OCI-LY7 (cell line): Measurements from ENCODE around the gene SALL2. TPM values are rescaled to one million over a fixed set of nuclear protein-coding genes. Genes with fewer than 3 reads are reported as not detected.
A peak's percentile ranks its signal among the peaks of the same experiment; 100 is the strongest.

ENCODE experiments used
- BruUV-seq: library from RNA; stranded (reverse); fragments of 400-500 nt; replicated peaks from 2 replicates; lab custom pipeline; 2021; lab: Mats Ljungman, UMichigan
- CTCF ChIA-PET: fragments of 300-600 bp; sonication (Branson Sonifier 250); formaldehyde crosslinking; loops from one replicate; lab custom pipeline; 2022; ENCODE audit warnings: antibody characterized with exemption; ENCODE audit not compliant: unreplicated experiment; lab: Charles Lee
- POLR2A ChIA-PET: fragments of 300-600 bp; sonication (Branson Sonifier 250); formaldehyde crosslinking; loops from one replicate; lab custom pipeline; 2022; ENCODE audit warnings: antibody characterized with exemption; lab: Charles Lee
- DNase-seq: peaks from one replicate; pipeline ENCODE4 v3.0.0-alpha.2; 2015; ENCODE audit warnings: low spot score
- H2AFZ ChIP-seq: fragments of 200-600 bp; sonication (generic), shearing (Covaris generic); 2 replicates; pipeline ENCODE4 v1.6.1; 2014; ENCODE audit warnings: mild to moderate bottlenecking, antibody characterized with exemption, low read length, moderate library complexity
- H3K27ac ChIP-seq: fragments of 200-600 bp; sonication (generic); 2 replicates; pipeline ENCODE4 v1.5.1; 2014; ENCODE audit warnings: mixed run types, low read depth, mild to moderate bottlenecking, moderate library complexity, low read length, inconsistent platforms; ENCODE audit not compliant: poor library complexity, severe bottlenecking
- H3K36me3 ChIP-seq: fragments of 200-600 bp; sonication (generic); 2 replicates; pipeline ENCODE4 v1.6.1; 2014; ENCODE audit warnings: mild to moderate bottlenecking, antibody characterized with exemption, low read length, moderate library complexity, mixed read lengths; ENCODE audit not compliant: insufficient read depth
- H3K4me1 ChIP-seq: fragments of 200-600 bp; sonication (generic); 2 replicates; pipeline ENCODE4 v1.5.1; 2014; ENCODE audit warnings: mild to moderate bottlenecking, low read length; ENCODE audit not compliant: insufficient read depth, poor library complexity, severe bottlenecking
- H3K4me2 ChIP-seq: fragments of 200-600 bp; sonication (generic); 2 replicates; pipeline ENCODE4 v1.6.1; 2014; ENCODE audit warnings: mild to moderate bottlenecking, low read length
- H3K4me3 ChIP-seq: fragments of 200-600 bp; sonication (generic); 2 replicates; pipeline ENCODE4 v1.5.1; 2014; ENCODE audit warnings: mild to moderate bottlenecking, low read depth, low read length; ENCODE audit not compliant: poor library complexity, severe bottlenecking
- H3K79me2 ChIP-seq: fragments of 200-600 bp; sonication (generic); 2 replicates; pipeline ENCODE4 v1.6.1; 2016; ENCODE audit warnings: low read depth, mild to moderate bottlenecking, low read length, moderate library complexity, mixed read lengths; ENCODE audit not compliant: insufficient read depth
- H3K9me2 ChIP-seq: fragments of 200-600 bp; sonication (generic); 2 replicates; pipeline ENCODE4 v1.6.1; 2016; ENCODE audit warnings: mild to moderate bottlenecking, low read length, mixed read lengths; ENCODE audit not compliant: insufficient read depth
- H3K9me3 ChIP-seq: fragments of 200-600 bp; sonication (generic); 2 replicates; pipeline ENCODE4 v1.6.1; 2014; ENCODE audit warnings: mild to moderate bottlenecking, mixed run types, low read length, mixed read lengths
- H4K20me1 ChIP-seq: fragments of 200-600 bp; sonication (generic); 2 replicates; pipeline ENCODE4 v1.6.1; 2014; ENCODE audit warnings: mild to moderate bottlenecking, antibody characterized with exemption, low read length, moderate library complexity, mixed read lengths; ENCODE audit not compliant: insufficient read depth
- EZH2phosphoT487 ChIP-seq: fragments of 200-600 bp; sonication (generic); IDR thresholded peaks from 2 replicates; pipeline ENCODE4 v1.6.1; 2018; ENCODE audit warnings: low read depth, borderline replicate concordance, mild to moderate bottlenecking, mixed run types, antibody characterized with exemption, low read length, moderate library complexity, mixed read lengths
- intact Hi-C: fragments of 100-400 bp; cut with micrococcal nuclease; formaldehyde crosslinking; loops from one replicate; pipeline ENCODE4 v1.10.0; 2022; ENCODE audit not compliant: unreplicated experiment
- total RNA-seq, 2 experiments: library from RNA; depleted of rRNA in 1 of 2; stranded (reverse); fragments of >200 nt in 1 of 2; shearing (Covaris generic) in 1 of 2; gene quantifications; 2 replicates each; pipeline ENCODE4 v1.2.3, GENCODE V29; 2014 to 2022
- TF ChIP-seq, protein P1 (sequence below): fragments of 200-600 bp; sonication (generic); conservative IDR thresholded peaks from 2 replicates; pipeline ENCODE4 v1.5.1; 2014; ENCODE audit warnings: mild to moderate bottlenecking, antibody characterized with exemption, low read length, moderate library complexity, mixed read lengths

SALL2 gene
- total RNA-seq, 2 experiments from 2014 or later = 8.2 to 15.9 TPM

DNA sequence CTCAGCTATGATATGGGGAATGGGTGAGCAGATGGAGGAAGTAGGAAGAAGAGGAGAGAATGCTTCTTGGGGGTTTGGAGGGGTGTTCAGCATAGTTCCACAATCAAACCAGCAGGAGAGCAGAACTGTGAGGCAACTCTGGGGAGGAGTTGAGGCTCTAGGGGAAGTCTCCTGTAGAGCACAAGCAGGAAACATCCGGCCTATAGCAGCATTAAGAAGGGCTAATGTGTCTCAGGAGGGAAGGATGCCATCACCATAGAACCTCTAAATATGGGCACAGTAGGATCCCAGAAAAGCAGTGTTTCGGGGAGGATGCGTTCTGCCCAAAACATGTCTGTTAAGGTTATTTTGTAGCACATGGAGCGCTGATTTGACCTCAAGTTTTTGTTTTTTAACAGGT, 8.4 kb upstream of the SALL2 start:
- no peak overlapping the region for H3K27ac ChIP-seq
- H3K4me3 ChIP-seq = no peak overlapping the region
- CTCF ChIA-PET = interaction anchor here (0.8 kb wide), 1 partner anchor 36 kb away, joined by 4 read pairs; no protein-coding TSS in a partner anchor
- no peak for TF ChIP-seq EZH2phosphoT487
- TF ChIP-seq, protein P1, sequence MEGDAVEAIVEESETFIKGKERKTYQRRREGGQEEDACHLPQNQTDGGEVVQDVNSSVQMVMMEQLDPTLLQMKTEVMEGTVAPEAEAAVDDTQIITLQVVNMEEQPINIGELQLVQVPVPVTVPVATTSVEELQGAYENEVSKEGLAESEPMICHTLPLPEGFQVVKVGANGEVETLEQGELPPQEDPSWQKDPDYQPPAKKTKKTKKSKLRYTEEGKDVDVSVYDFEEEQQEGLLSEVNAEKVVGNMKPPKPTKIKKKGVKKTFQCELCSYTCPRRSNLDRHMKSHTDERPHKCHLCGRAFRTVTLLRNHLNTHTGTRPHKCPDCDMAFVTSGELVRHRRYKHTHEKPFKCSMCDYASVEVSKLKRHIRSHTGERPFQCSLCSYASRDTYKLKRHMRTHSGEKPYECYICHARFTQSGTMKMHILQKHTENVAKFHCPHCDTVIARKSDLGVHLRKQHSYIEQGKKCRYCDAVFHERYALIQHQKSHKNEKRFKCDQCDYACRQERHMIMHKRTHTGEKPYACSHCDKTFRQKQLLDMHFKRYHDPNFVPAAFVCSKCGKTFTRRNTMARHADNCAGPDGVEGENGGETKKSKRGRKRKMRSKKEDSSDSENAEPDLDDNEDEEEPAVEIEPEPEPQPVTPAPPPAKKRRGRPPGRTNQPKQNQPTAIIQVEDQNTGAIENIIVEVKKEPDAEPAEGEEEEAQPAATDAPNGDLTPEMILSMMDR = no peak
- intact Hi-C loops = no loop called here
- DNase-seq = peak; percentile 51
- H2AFZ ChIP-seq = peak overlapping the region; percentile 40; the same call in 1 of the 2 replicates
- BruUV-seq = no TSS peak
- H3K36me3 ChIP-seq = no peaks in the 10 kb centered on the region
- POLR2A ChIA-PET = interaction anchor here (0.9 to 1.1 kb wide), 3 partner anchors 9 to 23 kb away, joined by 3 to 9 read pairs (median 3); partner anchors contain the start of genes METTL3 and SALL2
- no peaks in the 10 kb centered on the region for H3K79me2 ChIP-seq
- H3K4me1 ChIP-seq = peaks cover 27% of the 10 kb centered on the region
- no peaks in the 10 kb centered on the region for H4K20me1 ChIP-seq
- no peaks in the 10 kb centered on the region for H3K9me2 ChIP-seq
- 0 out of 2 replicates have a peak overlapping the region, but pooled peaks have one; percentile 1 for H3K4me2 ChIP-seq
- no peaks in the 10 kb centered on the region for H3K9me3 ChIP-seq

DNA sequence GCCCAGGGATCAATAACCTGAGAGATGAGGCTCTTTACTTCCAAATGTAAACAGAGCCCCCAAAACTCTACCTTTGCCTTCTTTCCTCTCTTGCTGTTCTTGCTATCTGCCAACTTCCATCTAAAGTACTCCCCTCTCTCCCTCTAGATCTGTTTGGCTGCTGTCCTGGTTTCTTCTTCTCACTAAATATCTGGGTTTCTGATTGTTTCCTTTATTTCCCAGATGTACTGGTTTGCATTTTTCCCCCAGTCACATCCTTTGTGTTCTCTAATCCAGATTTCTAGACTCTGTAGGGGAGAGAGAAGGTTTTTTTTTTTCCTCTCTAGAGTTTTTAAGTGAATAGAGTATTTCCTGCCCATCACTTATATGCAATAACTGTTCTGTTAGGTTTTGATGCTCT, 7.1 kb upstream of the SALL2 start:
- Histone ChIP-seq H3K4me1 (peaks cover 40% of the 10 kb centered on the region), H3K4me2 (no peak overlapping the region), H4K20me1 (no peaks in the 10 kb centered on the region), H3K27ac (no peak overlapping the region), H3K9me2 (no peaks in the 10 kb centered on the region), H3K79me2 (no peaks in the 10 kb centered on the region), H2AFZ (0 out of 2 replicates have a peak overlapping the region, but pooled peaks have one; percentile 14), H3K36me3 (no peaks in the 10 kb centered on the region), H3K9me3 (no peaks in the 10 kb centered on the region), H3K4me3 (no peak overlapping the region)
- TF ChIP-seq EZH2phosphoT487 = no peak
- no peak for DNase-seq
- ChIA-PET CTCF (no interaction called here), POLR2A (no interaction called here)
- intact Hi-C loops = no loop called here
- no TSS peak for BruUV-seq

DNA sequence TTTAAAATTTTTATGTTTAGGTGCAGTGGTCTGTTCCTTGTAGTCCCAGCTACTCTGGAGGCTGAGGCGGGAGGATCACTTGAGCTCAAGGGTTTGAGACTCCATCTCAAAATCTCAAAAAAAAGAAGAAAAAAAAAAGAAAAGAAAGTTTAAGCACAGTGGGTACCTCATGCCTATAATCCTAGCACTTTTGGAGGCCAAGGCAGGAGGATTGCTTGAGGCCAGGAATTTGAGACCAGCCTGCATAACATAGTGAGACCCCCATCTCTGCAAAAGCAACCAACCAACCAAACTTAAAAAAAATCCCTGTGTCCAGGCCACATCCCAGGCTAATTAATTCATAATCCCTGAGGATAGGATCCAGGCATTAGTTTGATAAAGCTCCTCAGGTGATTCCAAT, 3.4 kb upstream of the SALL2 start:
- CTCF ChIA-PET = no interaction called here
- no TSS peak for BruUV-seq
- H3K4me2 ChIP-seq = peak overlapping the region; percentile 65

More for the DNA sequence above, 3.4 kb upstream of the SALL2 start:
- Histone ChIP-seq H3K9me3 (no peaks in the 10 kb centered on the region), H3K27ac (peak overlapping the region; percentile 61), H3K36me3 (no peaks in the 10 kb centered on the region), H3K4me3 (peak overlapping the region; percentile 19), H3K4me1 (peaks cover 56% of the 10 kb centered on the region), H4K20me1 (no peaks in the 10 kb centered on the region), H3K79me2 (no peaks in the 10 kb centered on the region), H2AFZ (peak overlapping the region; percentile 74; the same call in 1 of the 2 replicates), H3K9me2 (no peaks in the 10 kb centered on the region)
- intact Hi-C loops = no loop called here
- TF ChIP-seq EZH2phosphoT487 = no peak
- TF ChIP-seq, protein P1 = no peak
- POLR2A ChIA-PET = interaction anchor here (0.6 to 3.2 kb wide), 9 partner anchors 8 to 93 kb away, joined by 3 to 24 read pairs (median 5); partner anchors contain the start of gene METTL3
- no peak for DNase-seq
